Measurements from ENCODE around the gene TMEM108.
"Not testable (repeated sequence)": the region's sequence is repeated elsewhere in the genome, so short reads cannot be mapped to it uniquely, and the experiment has no call there.

Gene TMEM108

DNA sequence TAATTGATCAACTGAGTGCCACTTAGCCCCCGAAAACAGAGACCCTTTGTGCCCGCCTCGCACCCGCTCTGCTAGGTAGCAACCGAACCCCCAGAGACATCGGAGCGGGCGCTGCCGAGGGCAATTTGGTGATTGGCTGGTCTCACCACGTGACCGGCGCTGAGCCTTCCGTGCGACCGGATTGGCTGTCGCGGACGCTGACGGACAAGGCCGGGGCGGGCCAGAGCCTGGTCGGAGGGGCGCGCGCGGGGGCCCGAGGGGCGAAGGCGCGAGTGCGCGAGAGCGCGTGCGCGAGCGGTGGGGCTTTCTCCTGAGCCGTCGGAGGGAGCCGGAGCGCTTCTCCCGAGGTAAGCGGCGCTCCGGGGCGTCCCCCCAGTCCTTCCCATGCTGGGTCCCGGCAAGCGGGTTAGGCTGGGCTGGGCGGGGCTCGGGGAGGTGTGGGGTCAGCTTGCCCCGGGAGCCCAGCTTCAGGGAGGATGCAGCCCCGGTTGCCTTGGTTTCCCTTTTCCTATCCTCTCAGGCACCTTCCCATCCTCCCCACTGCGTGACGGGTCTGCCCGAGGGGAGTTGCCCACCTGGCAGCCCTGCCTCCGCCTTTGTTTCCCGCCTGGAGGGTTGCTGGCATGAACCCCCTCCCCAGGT lies at the start of gene TMEM108:
Gene TMEM108, plus strand, starts transcription at position 303 of the 642 bp plus-strand sequence.
- DNase-seq = peak; percentile 94 to 98

DNA sequence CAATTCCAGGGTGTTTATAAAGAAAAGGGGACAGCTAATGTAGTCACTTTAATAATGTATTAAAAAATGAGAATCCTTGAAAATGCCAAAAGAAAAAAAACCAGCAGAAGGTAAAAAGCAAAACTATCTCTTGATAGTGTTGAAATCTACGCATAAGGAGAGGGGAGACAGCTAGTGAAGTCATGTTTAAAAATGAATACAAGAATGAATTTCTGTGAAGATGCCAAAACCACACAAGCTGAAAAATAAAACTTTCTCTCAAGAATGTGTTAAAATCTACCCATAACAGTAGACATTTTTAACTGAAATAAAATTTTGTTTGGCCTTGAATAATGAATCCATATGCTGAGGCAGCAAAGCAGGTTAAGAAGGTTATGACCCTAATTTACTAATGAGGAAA lies 42.2 kb upstream of the TMEM108 start:
- no peak for DNase-seq

DNA sequence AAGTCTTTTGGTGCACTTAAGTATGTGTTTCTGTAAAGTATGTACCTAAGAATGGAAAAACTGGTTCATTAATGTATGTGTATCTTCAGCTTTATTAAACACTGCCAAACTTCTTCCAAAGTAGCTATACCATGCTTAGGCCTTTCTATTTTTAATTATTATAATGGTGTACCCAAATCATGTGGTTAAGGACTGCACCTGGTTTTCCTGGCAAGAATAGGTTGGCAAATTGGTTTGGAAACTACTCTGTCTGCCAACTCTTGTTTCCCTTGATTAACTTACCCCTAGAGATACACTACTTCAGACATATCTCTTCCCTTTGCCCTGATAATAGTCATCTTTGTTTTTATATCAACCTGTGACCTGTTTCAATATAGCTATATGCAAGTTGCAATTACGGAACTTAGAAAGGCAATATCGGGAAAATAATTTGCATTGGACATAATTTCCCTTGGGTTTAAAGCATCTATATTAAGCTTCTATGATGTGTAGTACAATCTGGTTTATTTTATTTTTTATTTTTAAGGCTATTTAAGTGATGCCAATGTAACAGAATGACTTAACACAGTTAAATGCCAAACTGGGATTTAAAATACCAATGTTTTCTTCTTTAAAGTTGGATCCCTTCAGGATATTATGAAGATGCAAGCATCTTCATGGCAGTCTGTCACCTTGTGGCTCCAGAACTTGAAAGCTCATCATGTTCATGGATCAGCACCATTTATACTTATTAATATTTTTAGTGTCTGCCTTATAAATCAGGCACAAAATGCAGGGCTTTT lies 40.6 kb upstream of the TMEM108 start:
- no peak for DNase-seq

DNA sequence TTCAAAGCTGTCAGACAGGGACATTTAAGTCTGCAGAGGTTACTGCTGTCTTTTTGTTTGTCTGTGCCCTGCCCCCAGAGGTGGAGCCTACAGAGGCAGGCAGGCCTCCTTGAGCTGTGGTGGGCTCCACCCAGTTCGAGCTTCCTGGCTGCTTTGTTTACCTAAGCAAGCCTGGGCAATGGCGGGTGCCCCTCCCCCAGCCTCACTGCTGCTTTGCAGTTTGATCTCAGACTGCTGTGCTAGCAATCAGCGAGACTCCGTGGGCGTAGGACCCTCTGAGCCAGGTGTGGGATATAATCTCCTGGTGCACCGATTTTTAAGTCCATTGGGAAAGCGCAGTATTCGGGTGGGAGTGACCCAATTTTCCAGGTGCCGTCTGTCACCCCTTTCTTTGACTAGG lies 33.2 kb upstream of the TMEM108 start:
- DNase-seq = not testable (repeated sequence)

DNA sequence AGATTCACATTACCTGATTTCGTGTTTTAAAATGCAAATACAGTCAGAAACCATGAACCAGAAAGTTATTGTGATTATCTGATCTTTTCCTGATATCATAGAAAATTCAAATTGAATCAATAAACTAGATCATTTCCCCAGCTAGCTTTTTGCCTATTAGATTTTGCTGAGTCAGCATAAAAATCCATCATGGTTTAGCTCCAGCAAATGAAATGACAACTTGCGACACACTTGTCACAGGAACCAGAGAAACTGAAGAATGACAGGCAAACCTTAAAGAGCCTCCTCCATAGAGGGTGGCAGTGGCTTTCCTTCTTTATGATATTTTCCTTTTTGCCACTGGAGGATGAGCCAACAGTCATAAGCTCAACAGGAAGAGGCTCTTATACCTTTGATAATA lies 30.6 kb upstream of the TMEM108 start:
- no peak for DNase-seq

DNA sequence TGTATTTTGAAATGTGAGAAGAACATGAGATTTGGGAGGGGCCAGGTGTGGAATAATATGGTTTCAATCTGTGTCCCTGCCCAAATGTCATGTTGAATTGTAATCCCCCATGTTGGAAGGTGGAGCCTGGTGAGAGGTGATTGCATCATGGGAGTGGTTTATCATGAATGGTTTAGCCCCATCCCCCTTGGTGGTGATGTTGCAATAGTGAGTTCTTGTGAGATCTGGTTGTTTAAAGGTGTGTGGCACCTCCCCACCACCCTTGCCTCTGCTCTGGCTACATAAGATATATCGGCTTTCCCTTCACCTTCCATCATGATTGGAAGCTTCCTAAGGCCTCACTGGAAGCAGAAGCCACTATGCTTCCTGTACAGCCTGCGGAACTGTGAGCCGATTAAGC lies 23.9 kb upstream of the TMEM108 start:
- no peak for DNase-seq

DNA sequence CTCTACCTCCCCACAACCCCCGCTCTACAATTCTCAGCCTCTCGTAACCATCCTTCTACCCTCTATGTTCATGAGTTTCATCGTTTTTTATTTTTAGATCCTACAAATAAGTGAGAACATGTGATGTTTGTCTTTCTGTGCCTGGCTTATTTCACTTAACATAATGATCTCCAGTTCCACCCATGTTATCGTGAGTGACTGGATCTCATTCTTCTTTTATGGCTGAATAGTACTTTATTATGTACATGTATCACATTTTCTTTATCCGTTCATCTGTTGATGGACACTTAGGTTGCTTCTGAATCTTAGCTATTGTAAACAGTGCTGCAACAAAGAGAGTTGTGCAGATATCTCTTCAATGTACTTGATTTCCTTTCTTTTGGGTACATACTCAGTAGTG lies 22.6 kb upstream of the TMEM108 start:
- DNase-seq = not testable (repeated sequence)

DNA sequence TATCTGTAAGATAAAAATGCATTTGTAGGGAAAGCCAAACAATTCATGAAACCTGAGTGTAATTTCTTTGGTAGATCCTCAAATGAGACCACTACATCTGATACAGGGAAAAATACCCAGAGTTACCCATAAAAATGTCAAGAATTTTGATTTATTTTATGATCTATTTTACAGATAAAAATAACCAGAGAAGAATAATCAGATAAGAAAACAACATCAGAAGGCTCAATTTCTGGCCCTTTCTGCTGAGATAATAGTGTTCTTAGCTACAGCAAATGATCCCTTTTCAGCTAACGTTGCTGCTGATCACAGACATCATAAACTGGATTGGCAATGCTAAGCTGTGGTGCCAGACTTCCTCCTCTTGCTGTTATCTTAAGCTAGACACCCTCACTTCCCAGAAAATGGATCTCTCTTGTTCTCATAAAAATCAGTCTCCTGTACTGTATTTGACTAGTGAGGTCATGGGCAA lies 21.3 kb upstream of the TMEM108 start:
- no peak for DNase-seq

DNA sequence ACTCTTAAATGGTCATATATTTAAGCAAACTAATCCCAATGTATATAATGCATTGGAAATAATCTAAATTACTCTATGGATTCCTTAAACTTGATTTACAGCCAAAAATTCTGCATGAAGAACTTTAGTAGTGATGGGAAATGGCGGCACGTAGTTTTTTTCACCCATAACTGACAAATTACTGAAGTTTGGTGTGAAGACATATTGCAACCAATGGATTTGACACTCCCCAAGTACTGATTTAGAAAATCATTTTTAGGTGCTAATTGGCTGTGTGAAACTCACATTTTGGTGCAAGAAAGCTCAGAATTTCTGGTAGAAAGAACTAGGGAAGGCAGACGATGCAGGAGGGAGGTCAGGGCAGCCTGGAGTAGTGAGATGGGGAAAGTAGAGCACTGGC lies 19.3 kb upstream of the TMEM108 start:
- DNase-seq = no peak

DNA sequence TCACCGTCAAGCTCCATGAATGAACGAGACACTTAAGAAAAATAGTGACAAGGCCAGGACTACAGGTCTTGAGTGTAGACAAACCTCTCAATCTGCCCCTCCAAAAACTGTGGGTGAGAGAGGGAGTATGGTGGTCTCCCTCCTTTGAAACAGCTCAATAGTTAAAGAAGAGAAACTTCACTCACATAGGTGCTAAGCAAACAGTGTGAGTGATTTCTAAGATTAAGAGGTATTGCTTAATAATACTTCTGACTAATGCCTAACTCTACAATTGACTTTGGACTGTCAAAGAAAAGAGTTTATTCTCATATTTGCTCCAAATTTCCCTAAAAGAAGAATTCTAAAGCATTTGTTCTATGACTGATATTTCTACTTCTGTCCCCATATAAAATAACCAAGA lies 17.0 kb upstream of the TMEM108 start:
- DNase-seq = no peak

DNA sequence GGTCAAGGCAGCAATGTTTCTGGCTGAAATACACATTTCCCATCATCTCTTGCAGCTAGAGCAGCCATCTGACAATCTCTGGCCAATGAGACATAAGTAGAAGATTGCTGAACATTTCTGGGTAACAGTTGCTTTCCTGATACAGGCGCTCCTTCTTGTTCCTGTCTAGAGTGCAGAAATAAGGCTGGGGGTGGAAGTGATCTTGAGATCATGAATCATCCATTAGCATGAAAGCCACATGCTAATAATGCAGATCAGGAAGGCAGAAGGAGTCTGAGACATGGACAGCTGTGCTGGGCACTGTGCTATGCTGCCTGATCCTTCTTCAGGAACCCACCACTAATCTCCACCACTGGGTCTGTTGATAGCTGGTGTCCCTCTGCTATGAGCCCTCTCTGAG lies 14.8 kb upstream of the TMEM108 start:
- no peak for DNase-seq

DNA sequence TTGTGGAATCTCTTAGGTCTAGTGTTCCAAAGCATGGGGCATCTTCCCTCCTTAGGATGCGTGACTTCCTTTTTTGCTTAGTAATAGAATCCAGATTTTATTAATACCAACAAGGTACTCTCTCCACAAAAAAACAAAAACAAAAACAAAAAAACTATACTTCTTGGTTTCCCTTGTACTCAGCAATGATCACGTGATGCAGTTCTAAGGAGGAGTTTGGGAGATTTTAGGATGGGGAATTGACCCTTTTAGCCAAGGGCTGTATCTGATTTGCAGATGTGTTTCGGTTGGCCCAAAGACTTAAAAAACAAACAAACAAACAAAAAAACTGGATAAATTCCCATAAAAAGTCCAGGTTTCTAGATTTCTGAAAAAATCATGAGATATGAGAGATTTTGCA lies 12.6 kb upstream of the TMEM108 start:
- no peak for DNase-seq

DNA sequence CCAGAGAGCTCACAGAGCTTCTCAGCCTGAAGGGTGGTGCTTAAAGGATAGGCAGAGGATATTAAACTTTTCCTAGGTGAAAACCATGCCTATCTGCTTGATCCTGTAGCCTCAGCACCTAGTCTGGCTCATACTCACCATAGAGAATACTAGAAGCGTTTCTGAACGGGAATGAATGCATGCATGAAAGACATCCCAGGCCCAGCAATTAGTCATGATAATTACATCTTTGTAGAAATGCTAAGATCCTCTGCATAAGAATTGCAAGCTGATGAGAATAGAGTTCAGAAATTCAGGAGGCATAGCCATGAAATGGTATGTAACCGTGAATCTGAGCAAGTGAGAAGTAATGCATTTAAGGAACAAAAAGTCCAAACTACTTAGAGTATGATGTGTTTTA lies 5.9 kb upstream of the TMEM108 start:
- no peak for DNase-seq

DNA sequence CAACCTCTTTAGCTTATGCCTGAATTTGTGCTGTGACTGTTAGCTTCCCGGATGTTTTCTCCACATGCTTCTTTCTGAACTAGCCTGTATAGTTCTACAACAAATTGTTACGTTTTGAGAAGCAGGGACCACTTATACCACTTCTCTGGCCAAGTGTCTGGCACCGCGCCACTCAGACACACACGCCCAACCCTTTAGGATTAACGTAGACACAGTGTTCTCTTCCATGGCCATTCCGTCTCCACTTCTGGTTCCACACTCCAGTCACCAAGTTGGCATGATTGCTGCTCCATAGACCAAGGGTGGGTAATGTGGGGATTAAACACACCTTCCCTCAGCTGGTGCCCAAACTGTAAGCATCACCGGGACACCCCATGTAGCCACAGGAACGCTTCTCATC lies 755 bp upstream of the TMEM108 start:
- DNase-seq = peak; percentile 53 to 67

DNA sequence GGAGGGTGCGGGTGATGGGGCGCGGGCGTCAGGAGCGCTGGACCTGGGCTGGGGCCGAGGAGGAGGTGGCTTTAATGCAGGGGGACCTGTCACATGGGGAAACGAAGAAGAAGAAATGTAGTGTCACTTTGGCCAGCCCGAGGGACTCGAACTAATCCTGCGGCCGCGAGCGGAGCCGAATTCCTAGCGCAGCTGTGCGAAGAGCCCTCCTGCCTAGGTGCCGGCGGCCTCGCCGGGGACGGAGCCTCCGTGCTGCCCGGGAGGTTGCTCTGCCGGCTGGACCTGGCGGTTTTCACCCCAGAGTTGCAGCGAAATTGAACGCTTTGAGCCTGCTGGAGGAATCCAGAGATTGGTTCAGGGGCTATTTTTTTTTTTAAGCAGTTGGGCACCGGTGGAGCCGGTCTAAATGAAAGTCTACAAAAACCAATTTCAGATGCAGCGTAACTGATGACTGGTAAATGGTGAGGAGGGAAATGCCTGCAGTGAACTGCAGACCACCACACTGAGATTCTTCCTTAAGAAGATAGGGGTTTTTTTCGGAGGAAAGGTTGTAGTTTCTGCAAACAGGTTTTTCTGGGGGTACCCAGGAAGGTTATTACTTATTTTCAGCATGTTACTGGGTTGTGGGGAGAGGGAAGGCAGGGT lies 662 bp downstream of the TMEM108 start:
- DNase-seq = peak; percentile 29 to 52

DNA sequence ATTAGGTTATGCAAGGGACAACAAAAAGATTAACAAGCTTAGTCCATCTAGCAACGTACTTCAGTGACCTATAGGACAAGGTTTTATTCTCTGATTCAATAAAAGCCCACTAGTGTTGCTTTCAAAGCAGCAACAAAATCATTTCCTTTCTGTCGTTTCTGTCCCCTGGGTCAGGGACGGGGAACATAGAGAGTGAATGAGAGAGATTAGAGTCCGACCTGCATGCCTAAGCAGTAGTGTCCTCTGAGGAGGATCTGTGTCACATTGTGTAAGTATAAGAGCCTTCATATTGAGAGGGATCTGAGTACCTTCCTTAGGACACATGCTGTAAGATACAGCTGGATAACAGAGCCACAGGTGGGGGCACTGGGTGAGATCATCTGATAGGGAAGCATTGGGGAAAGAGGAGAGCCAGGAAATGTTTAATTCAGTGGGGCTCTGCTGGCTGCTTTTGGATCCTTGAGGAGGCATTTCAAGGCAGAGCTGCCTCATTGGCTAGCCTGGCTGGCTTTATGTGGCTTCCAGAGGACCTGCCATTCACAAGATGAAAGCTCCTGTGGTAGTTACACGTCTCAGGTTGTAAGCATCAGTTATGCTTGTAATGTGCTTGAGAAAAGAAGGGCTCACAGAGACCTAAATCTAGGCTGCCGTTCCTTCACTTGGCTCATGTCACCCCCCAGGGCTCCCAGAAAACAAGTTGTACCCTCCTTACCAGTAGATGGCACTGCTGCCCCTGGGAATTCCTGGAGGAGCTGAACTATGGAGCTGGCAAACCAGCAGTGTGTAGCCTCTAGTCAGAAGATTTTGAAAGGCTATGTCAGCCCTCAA lies 2.7 kb downstream of the TMEM108 start:
- peak; percentile 88 to 93 for DNase-seq

DNA sequence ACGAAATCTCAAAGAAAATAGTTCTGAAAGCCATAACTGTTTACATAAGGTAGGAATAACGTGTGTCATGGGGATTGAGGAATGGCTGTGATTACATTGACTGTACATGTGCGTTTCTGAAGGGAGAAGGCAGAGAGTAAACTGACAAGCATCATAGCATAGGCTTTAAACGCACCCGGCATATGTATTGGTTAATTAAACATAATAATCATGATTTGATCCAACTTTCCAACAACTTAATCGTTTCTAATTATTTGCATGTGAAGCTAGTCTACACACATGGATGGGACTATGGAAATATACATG lies 3.3 kb downstream of the TMEM108 start:
- DNase-seq = no peak

DNA sequence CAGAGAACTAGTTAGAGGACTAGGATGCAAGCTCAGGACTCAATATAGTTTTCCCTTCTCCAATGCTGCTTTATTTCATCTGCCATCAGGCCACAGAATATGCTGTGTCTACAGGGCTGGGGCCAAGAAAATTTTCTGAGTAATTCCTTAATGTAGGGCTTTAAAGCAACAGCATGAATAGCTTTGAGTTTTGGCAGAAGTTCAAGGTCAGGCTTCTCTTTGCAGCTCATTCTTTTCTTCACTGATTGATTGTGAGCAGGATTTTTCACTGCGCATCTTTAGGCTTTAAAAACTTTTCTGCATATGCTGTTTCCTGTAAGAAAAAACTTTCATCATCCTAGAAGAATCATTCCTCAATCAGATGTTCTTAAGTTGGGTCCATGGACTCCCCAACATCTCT lies 4.6 kb downstream of the TMEM108 start:
- no peak for DNase-seq

DNA sequence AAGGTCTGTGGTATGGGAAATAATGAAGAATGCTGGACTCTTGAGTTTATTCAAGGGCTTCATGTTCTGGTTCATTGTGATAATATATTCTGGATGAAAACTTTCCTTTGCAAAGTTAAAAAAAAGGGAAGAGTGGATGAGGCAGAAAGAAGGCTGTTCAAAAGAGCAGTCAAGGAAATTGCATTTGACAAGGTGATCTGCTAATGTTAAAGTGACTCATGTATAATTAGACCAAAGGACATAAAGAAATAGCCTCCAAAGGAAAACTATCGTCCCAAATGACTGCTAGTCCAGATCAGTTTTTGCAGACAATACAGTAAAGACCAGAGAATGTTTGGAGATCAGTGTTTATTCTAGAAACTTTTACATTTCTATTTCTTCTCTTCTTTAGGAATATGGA lies 9.8 kb downstream of the TMEM108 start:
- no peak for DNase-seq

DNA sequence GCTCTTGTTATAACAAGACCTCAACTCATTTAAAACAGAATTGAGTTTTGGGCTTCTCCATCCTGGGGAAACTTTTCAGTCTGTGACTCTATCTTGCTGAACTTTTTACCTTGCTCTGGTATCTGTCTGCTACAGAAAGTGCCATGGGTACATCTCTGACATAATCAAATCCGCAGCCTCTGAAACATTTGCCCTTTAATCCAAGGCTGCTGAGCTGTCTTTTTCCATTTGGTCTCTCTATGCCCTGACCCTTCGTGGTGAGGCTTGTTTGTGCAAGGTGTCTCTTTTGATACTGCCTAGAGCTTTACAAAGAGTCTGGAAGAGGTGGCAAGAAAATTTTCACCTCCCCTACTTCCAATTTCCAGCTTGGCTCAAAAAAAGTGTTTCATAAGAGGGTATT lies 11.3 kb downstream of the TMEM108 start:
- DNase-seq = no peak

DNA sequence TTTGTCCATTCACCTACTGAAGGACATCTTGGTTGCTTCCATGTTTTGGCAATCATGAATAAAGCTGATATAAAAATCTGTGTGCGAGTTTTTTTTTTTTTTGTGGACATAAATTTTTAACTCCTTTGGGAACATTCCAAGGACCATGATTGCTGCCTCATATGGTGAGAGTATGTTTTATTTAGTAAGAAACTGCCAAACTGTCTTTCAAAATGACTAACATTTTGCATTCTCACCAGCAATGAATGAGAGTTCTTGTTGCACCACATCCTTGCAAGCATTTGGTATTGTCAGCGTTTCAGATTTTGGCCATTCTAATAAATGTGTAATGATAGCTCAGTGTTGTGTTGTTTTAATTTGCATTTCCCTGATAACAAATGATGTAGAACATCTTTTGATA lies 12.7 kb downstream of the TMEM108 start:
- DNase-seq = no peak

DNA sequence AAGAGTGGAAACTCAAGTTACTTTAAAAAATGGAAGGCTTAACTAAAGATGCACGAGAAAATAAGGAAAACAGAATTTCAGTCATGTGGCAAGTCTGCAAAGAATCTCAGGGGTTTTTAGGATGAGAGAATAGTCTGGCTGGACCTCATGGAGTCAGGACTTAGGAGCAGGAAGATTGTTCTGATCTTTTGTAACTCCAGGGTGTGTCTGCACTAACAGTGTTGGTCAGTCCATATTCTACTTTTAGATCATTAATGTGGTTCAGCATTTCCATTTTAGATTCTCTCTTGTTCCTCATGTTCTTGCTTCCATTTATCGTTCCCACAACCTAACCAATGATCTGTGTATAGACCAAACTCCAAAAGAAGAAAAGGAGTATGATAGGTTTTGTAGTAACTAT lies 15.3 kb downstream of the TMEM108 start:
- no peak for DNase-seq

DNA sequence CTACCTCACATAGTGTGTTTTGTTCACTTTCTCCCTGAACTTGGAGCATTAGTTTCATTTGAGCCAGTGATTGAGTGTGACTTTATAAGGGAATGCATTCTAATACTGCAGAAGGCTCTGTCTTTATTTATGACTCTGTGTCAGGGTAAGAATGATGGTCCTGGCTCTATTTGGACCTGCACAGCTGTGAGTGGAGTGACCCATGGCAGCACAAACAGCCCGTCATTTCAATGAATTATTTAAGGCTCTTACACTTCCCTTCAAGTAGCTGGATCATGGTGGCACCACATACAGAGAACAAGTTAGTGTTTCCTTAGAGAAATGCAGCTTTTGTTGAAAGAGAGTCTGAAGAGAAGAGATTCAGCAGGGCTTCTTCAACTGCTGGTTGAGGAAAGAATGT lies 16.4 kb downstream of the TMEM108 start:
- DNase-seq = no peak
